Tibial nerve (tissue), 4 donors: ENCODE data around the gene TMEM260. TPM values are rescaled to one million over a fixed set of nuclear protein-coding genes. Genes with fewer than 3 reads are reported as not detected.
A peak's percentile ranks its signal among the peaks of the same experiment; 100 is the strongest.

Experiments used
- DNase-seq, 2 donors: peaks; one replicate each; pipeline ENCODE4 v3.0.0-alpha.2; 2019; ENCODE audit warnings: low spot score in 2 of 2
- H3K27ac ChIP-seq, 4 donors: fragments of 200-600 bp; sonication (generic) in 3 of 4; one replicate each; pipeline ENCODE4 v1.5.1; 2017 to 2019; ENCODE audit warnings: mild to moderate bottlenecking in 1 of 4
- H3K27me3 ChIP-seq, 2 donors: fragments of 200-600 bp; sonication (generic) in 1 of 2; one replicate each; pipeline versions ENCODE4 v1.5.1 to v1.6.0; 2017 to 2019
- H3K36me3 ChIP-seq, 3 donors: fragments of 200-600 bp; sonication (generic); one replicate each; pipeline ENCODE4 v1.5.1; 2018 to 2019
- H3K4me1 ChIP-seq, 4 donors: fragments of 200-600 bp; sonication (generic) in 3 of 4; one replicate each; pipeline ENCODE4 v1.5.1; 2017 to 2019
- H3K4me3 ChIP-seq, 4 donors: fragments of 200-600 bp; sonication (generic) in 3 of 4; one replicate each; pipeline ENCODE4 v1.5.1; 2017 to 2019; ENCODE audit warnings: mild to moderate bottlenecking in 1 of 4, moderate library complexity in 1 of 4
- H3K9me3 ChIP-seq, 4 donors: fragments of 200-600 bp; sonication (generic) in 3 of 4; one replicate each; pipeline ENCODE4 v1.5.1; 2017 to 2019
- EP300 ChIP-seq, 2 donors: sonication (generic); formaldehyde crosslinking; IDR thresholded peaks; one replicate each; pipeline ENCODE4 v1.6.1; 2017; ENCODE audit warnings: antibody characterized with exemption in 2 of 2, mild to moderate bottlenecking in 1 of 2
- POLR2A ChIP-seq, 2 donors: fragments of 450-650 bp; IDR thresholded peaks; one replicate each; pipeline ENCODE4 v1.6.1; 2017; ENCODE audit warnings: antibody characterized with exemption in 2 of 2, mild to moderate bottlenecking in 2 of 2, moderate library complexity in 2 of 2
- WGBS, 2 donors: methylation state at CpG; one replicate each; pipeline ENCODE4 v1.1.5; 2018; 5-methylcytosine and 5-hydroxymethylcytosine counted together
- total RNA-seq, 4 donors: library from RNA; depleted of rRNA; stranded (reverse); fragments of >200 nt; gene quantifications; one replicate each; pipeline ENCODE4 v1.1.0, GENCODE V29; 2016
- TF ChIP-seq, protein P1 (sequence below), 5 experiments: fragments of 200-600 bp in 3 of 5; fragments of 450-650 bp in 2 of 5; sonication (generic) in 3 of 5; IDR thresholded peaks; one replicate each; pipeline ENCODE4 v1.5.1; 2016 to 2019; ENCODE audit warnings: antibody characterized with exemption in 5 of 5, mild to moderate bottlenecking in 3 of 5, moderate library complexity in 2 of 5

The TMEM260 gene
- total RNA-seq, 4 donors from 2014 or later = 32.1 to 42.1 (median 34.7) TPM

DNA sequence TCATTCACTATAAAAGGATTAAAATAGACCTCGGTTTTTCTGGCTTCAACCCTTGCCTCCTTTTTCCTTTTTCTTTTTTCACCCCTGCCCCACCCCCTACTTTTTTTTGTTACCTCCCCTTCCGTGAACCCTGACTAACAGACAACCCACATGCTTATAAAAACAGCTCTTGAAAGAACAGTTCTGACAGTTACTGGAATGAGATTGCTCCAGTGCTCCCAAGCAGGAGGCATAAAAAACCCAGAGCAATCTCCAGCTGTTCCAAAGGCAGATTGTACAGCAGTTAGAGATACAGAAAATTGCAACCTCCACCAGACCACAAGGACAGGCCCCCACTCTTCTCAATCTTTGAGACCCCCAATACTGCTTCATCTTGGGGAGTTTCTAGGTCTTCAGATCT is 29.9 kb upstream of the TMEM260 start:
- H3K9me3 ChIP-seq = no peaks in the 10 kb centered on the region
- 24 to 27% methylated on average over 2 of the region's 2 CpGs for WGBS, 2 donors
- TF ChIP-seq EP300 (IDR thresholded peaks at IDR 0.05) (no peak), POLR2A (IDR thresholded peaks at IDR 0.05) (no peak)
- TF ChIP-seq, protein P1, sequence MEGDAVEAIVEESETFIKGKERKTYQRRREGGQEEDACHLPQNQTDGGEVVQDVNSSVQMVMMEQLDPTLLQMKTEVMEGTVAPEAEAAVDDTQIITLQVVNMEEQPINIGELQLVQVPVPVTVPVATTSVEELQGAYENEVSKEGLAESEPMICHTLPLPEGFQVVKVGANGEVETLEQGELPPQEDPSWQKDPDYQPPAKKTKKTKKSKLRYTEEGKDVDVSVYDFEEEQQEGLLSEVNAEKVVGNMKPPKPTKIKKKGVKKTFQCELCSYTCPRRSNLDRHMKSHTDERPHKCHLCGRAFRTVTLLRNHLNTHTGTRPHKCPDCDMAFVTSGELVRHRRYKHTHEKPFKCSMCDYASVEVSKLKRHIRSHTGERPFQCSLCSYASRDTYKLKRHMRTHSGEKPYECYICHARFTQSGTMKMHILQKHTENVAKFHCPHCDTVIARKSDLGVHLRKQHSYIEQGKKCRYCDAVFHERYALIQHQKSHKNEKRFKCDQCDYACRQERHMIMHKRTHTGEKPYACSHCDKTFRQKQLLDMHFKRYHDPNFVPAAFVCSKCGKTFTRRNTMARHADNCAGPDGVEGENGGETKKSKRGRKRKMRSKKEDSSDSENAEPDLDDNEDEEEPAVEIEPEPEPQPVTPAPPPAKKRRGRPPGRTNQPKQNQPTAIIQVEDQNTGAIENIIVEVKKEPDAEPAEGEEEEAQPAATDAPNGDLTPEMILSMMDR (IDR thresholded peaks at IDR 0.05) = no peak

GRCh38 chr14:56552615-56553014 is 27.0 kb upstream of the TMEM260 start:
- no peak for DNase-seq
- Histone ChIP-seq H3K27me3 (no peaks in the 10 kb centered on the region), H3K27ac (no peak overlapping the region), H3K9me3 (no peaks in the 10 kb centered on the region), H3K4me1 (no peaks in the 10 kb centered on the region), H3K4me3 (no peak overlapping the region), H3K36me3 (no peaks in the 10 kb centered on the region)
- no peak for TF ChIP-seq EP300 (IDR thresholded peaks at IDR 0.05)
- no peak for TF ChIP-seq POLR2A (IDR thresholded peaks at IDR 0.05)
- TF ChIP-seq, protein P1 (IDR thresholded peaks at IDR 0.05) = no peak
- 37 to 48% methylated on average over 4 of the region's 4 CpGs for WGBS, 2 donors

More for the DNA sequence above, 29.9 kb upstream of the TMEM260 start:
- no peak for DNase-seq
- no peaks in the 10 kb centered on the region for H3K4me1 ChIP-seq
- no peak overlapping the region for H3K4me3 ChIP-seq
- no peaks in the 10 kb centered on the region for H3K36me3 ChIP-seq
- no peaks in the 10 kb centered on the region for H3K27me3 ChIP-seq
- no peak overlapping the region for H3K27ac ChIP-seq

- TF ChIP-seq, protein P1 (IDR thresholded peaks at IDR 0.05) = no peak
- TF ChIP-seq EP300 (IDR thresholded peaks at IDR 0.05) = no peak
- TF ChIP-seq POLR2A (IDR thresholded peaks at IDR 0.05) = no peak
- Histone ChIP-seq H3K9me3 (no peaks in the 10 kb centered on the region), H3K27ac (no peak overlapping the region), H3K4me3 (no peak overlapping the region), H3K36me3 (no peaks in the 10 kb centered on the region), H3K4me1 (no peaks in the 10 kb centered on the region), H3K27me3 (no peaks in the 10 kb centered on the region)
- 60 to 72% methylated on average over 6 of the region's 6 CpGs for WGBS, 2 donors
- DNase-seq = no peak
These were observed 25.3 kb upstream of the TMEM260 start for GRCh38 chr14:56554301-56554700.

- no peaks in the 10 kb centered on the region for H3K27me3 ChIP-seq
- H3K4me3 ChIP-seq = no peak overlapping the region
- no peak overlapping the region for H3K27ac ChIP-seq
- H3K9me3 ChIP-seq = no peaks in the 10 kb centered on the region
- no peaks in the 10 kb centered on the region for H3K36me3 ChIP-seq
- H3K4me1 ChIP-seq = no peaks in the 10 kb centered on the region
- no peak for DNase-seq
- 46 to 48% methylated on average over 5 of the region's 5 CpGs for WGBS, 2 donors
- TF ChIP-seq EP300 (IDR thresholded peaks at IDR 0.05) = no peak
- TF ChIP-seq POLR2A (IDR thresholded peaks at IDR 0.05) = no peak
- TF ChIP-seq, protein P1 (IDR thresholded peaks at IDR 0.05) = peak in 1 of 5 experiments; percentile 4
These were observed 23.6 kb upstream of the TMEM260 start for GRCh38 chr14:56555921-56556570.

GRCh38 chr14:56559182-56559581 is 20.4 kb upstream of the TMEM260 start:
- TF ChIP-seq POLR2A (IDR thresholded peaks at IDR 0.05) = no peak
- TF ChIP-seq EP300 (IDR thresholded peaks at IDR 0.05) = no peak
- TF ChIP-seq, protein P1 (IDR thresholded peaks at IDR 0.05) = no peak
- Histone ChIP-seq H3K4me1 (no peaks in the 10 kb centered on the region), H3K27me3 (peaks cover 0 to 3% of the 10 kb centered on the region in 2 donors), H3K9me3 (no peaks in the 10 kb centered on the region), H3K4me3 (no peak overlapping the region), H3K27ac (no peak overlapping the region), H3K36me3 (no peaks in the 10 kb centered on the region)
- DNase-seq = no peak
- 87% methylated on average over 4 of the region's 4 CpGs for WGBS, 2 donors
